Measurements from ENCODE around the gene GPRC5B.

GPRC5B gene

GRCh38 chr16:19808061-19808641, 76.5 kb downstream of the GPRC5B start:
- Mint-ChIP-seq H3K27ac (no peak overlapping the region), H3K4me3 (no peak overlapping the region), H3K9me3 (peaks cover 16% of the 10 kb centered on the region), H3K4me1 (ENCODE audit: low read depth) (peaks cover 13% of the 10 kb centered on the region), H3K36me3 (ENCODE audit: low read depth) (no peaks in the 10 kb centered on the region), H3K27me3 (no peaks in the 10 kb centered on the region)
